ENCODE data around the gene TEAD1.

The TEAD1 gene

GRCh38 chr11:12865863-12866595 is 191.8 kb downstream of the TEAD1 start:
- no peak for TF ChIP-seq POLR2AphosphoS5 (IDR thresholded peaks at IDR 0.05; ENCODE audit: low read depth)
- no peak for TF ChIP-seq SPI1 (IDR thresholded peaks at IDR 0.05; ENCODE audit: borderline replicate concordance, low read depth)
- no peak for TF ChIP-seq REST (IDR thresholded peaks at IDR 0.05; ENCODE audit: insufficient replicate concordance, low read depth)
- TF ChIP-seq GABPA (IDR thresholded peaks at IDR 0.05; ENCODE audit: low read depth) = no peak
- no peak for TF ChIP-seq CTCF (IDR thresholded peaks at IDR 0.05; ENCODE audit: insufficient read depth, low read length)
- Histone ChIP-seq H3K27ac (replicated peaks) (no peak overlapping the region), H3K4me3 (replicated peaks; ENCODE audit: insufficient read depth, low read length) (no peak overlapping the region), H3K27me3 (ENCODE audit: insufficient read depth, poor library complexity, severe bottlenecking) (peaks cover 5% of the 10 kb centered on the region)
- DNase-seq (ENCODE audit: low read depth in 1 of 2, low spot score in 1 of 2) = no peak

- TF ChIP-seq POLR2AphosphoS5 (IDR thresholded peaks at IDR 0.05; ENCODE audit: low read depth) = no peak
- TF ChIP-seq REST (IDR thresholded peaks at IDR 0.05; ENCODE audit: insufficient replicate concordance, low read depth) = no peak
- TF ChIP-seq CTCF (IDR thresholded peaks at IDR 0.05; ENCODE audit: insufficient read depth, low read length) = no peak
- peaks cover 5% of the 10 kb centered on the region for H3K27me3 ChIP-seq (ENCODE audit: insufficient read depth, poor library complexity, severe bottlenecking)
- no peak for DNase-seq (ENCODE audit: low read depth in 1 of 2, low spot score in 1 of 2)
- no peak overlapping the region for H3K4me3 ChIP-seq (replicated peaks; ENCODE audit: insufficient read depth, low read length)
- H3K27ac ChIP-seq (replicated peaks) = no peak overlapping the region
These were observed 193.3 kb downstream of the TEAD1 start for GRCh38 chr11:12867531-12867930.

- Histone ChIP-seq H3K4me3 (replicated peaks; ENCODE audit: insufficient read depth, low read length) (no peak overlapping the region), H3K27ac (replicated peaks) (no peak overlapping the region), H3K27me3 (ENCODE audit: insufficient read depth, poor library complexity, severe bottlenecking) (peaks cover 3% of the 10 kb centered on the region)
- no peak for DNase-seq (ENCODE audit: low read depth in 1 of 2, low spot score in 1 of 2)
- no peak for TF ChIP-seq POLR2AphosphoS5 (IDR thresholded peaks at IDR 0.05; ENCODE audit: low read depth)
- no peak for TF ChIP-seq GABPA (IDR thresholded peaks at IDR 0.05; ENCODE audit: low read depth)
- no peak for TF ChIP-seq SPI1 (IDR thresholded peaks at IDR 0.05; ENCODE audit: borderline replicate concordance, low read depth)
- no peak for TF ChIP-seq REST (IDR thresholded peaks at IDR 0.05; ENCODE audit: insufficient replicate concordance, low read depth)
- no peak for TF ChIP-seq CTCF (IDR thresholded peaks at IDR 0.05; ENCODE audit: insufficient read depth, low read length)
These were observed 194.3 kb downstream of the TEAD1 start for GRCh38 chr11:12868315-12869073.
